SK-MEL-5 (cell line): ENCODE data around the gene GPRIN1. TPM values are rescaled to one million over a fixed set of nuclear protein-coding genes. Genes with fewer than 3 reads are reported as not detected.
"Not testable (repeated sequence)": the region's sequence is repeated elsewhere in the genome, so short reads cannot be mapped to it uniquely, and the experiment has no call there.

Experiments used
- DNase-seq: peaks from one replicate; pipeline ENCODE4 v3.0.0-alpha.2; 2016; ENCODE audit warnings: low read depth, low spot score
- in situ Hi-C: cut with HindIII; loops from 2 replicates; pipeline ENCODE4 v1.10.0; 2016; ENCODE audit warnings: low sequenced_read_pairs, high pct_unique_total_duplicates, low pct_unique_long_range_greater_than_20kb
- small RNA-seq, 2 experiments: library from RNA; depleted of rRNA; stranded (forward); fragments of <200 nt; gene quantifications; one replicate each; pipeline ENCODE3, GENCODE V24; 2014
- total RNA-seq: library from RNA; depleted of rRNA; stranded (reverse); fragments of >200 nt; shearing (Covaris generic); gene quantifications from 2 replicates; pipeline ENCODE4 v1.2.3, GENCODE V29; 2014; rRNA removed

GPRIN1 gene
- total RNA-seq, 1 experiment from 2014 or later, result 5.0 TPM

GRCh38 chr5:176562189-176562588 lies 47.8 kb downstream of the GPRIN1 start:
- no peak for DNase-seq
- in situ Hi-C loops, result no loop called here

GRCh38 chr5:176561259-176561658 lies 48.7 kb downstream of the GPRIN1 start:
- no peak for DNase-seq
- in situ Hi-C loops, result no loop called here

GRCh38 chr5:176560364-176560763 lies 49.6 kb downstream of the GPRIN1 start:
- in situ Hi-C loops, result no loop called here
- no peak for DNase-seq

- peak; percentile 20 for DNase-seq
- in situ Hi-C loops, result no loop called here
Measured at GRCh38 chr5:176559683-176560082, 50.3 kb downstream of the GPRIN1 start.

GRCh38 chr5:176557846-176558245 lies 52.1 kb downstream of the GPRIN1 start:
- DNase-seq, result no peak
- in situ Hi-C loops, result no loop called here

- DNase-seq, result no peak
- in situ Hi-C loops, result no loop called here
Measured at GRCh38 chr5:176553260-176554085, 56.5 kb downstream of the GPRIN1 start.

GRCh38 chr5:176552332-176552869 lies 57.6 kb downstream of the GPRIN1 start:
- in situ Hi-C loops, result no loop called here
- no peak for DNase-seq

GRCh38 chr5:176550937-176551336 lies 59.0 kb downstream of the GPRIN1 start:
- in situ Hi-C loops, DNase-seq: not testable (repeated sequence)

GRCh38 chr5:176550275-176550831 lies 59.6 kb downstream of the GPRIN1 start:
- in situ Hi-C loops, result no loop called here
- no peak for DNase-seq

- in situ Hi-C loops, result no loop called here
- no peak for DNase-seq
Measured at GRCh38 chr5:176549871-176550270, 60.1 kb downstream of the GPRIN1 start.

- no peak for DNase-seq
- in situ Hi-C loops, result no loop called here
Measured at GRCh38 chr5:176548967-176549444, 61.0 kb downstream of the GPRIN1 start, which contains the start of gene CDHR2. CDHR2 (plus strand) TSS chr5:176549342; CDS start chr5:176565353, 16,011 bp downstream.

GRCh38 chr5:176547802-176548201 lies 62.2 kb downstream of the GPRIN1 start:
- no peak for DNase-seq

More at GRCh38 chr5:176547802-176548201, 62.2 kb downstream of the GPRIN1 start:
- in situ Hi-C loops, result no loop called here

Small RNAs within 50 kb of the gene (small RNA-seq; reads per million reads assigned to genes)
- gene MIR4281, result 0 reads per million in 2 experiments
- 0 reads per million in 2 experiments for gene RF00019
- 0 reads per million in 2 experiments for gene RN7SL684P

Other genes with a start within 250 kb of the GPRIN1 start
- 30.6 and 39.5 TPM in 2 replicates for gene KIAA1191, start 248.4 kb downstream of the GPRIN1 start, total RNA-seq
- gene ARL10, start 244.7 kb downstream of the GPRIN1 start, total RNA-seq, result 0.03 and 0.05 TPM in 2 replicates
- 31.8 and 32.0 TPM in 2 replicates for gene NOP16, start 221.6 kb downstream of the GPRIN1 start, total RNA-seq
- gene HIGD2A, start 221.4 kb downstream of the GPRIN1 start, total RNA-seq, result 210 and 216 TPM in 2 replicates
- gene CLTB, start 193.6 kb downstream of the GPRIN1 start, total RNA-seq, result 51.5 and 58.3 TPM in 2 replicates
- 36.6 and 40.8 TPM in 2 replicates for gene FAF2, start 161.8 kb downstream of the GPRIN1 start, total RNA-seq
- gene RNF44, start 72.8 kb downstream of the GPRIN1 start, total RNA-seq, result 7.7 and 7.8 TPM in 2 replicates
- gene CDHR2, start 60.8 kb downstream of the GPRIN1 start, total RNA-seq, result not detected in 2 replicates
- 0.11 and 0.26 TPM in 2 replicates for gene SNCB, start 20.4 kb upstream of the GPRIN1 start, total RNA-seq
- gene EIF4E1B, start 20.5 kb upstream of the GPRIN1 start, total RNA-seq, result not detected in 2 replicates
- 19.7 and 20.5 TPM in 2 replicates for gene TSPAN17, start 37.3 kb upstream of the GPRIN1 start, total RNA-seq
- 0.08 TPM in 1 of 2 replicates, not detected in the other for gene UNC5A, start 200.4 kb upstream of the GPRIN1 start, total RNA-seq